HG03196 (cell line): ENCODE data around the gene MORC4.

Experiments used
- ATAC-seq: cut with Tn5 transposase; IDR thresholded peaks from one replicate; pipeline ENCODE4 v1.9.1; 2021; ENCODE audit not compliant: unreplicated experiment

MORC4 gene

DNA sequence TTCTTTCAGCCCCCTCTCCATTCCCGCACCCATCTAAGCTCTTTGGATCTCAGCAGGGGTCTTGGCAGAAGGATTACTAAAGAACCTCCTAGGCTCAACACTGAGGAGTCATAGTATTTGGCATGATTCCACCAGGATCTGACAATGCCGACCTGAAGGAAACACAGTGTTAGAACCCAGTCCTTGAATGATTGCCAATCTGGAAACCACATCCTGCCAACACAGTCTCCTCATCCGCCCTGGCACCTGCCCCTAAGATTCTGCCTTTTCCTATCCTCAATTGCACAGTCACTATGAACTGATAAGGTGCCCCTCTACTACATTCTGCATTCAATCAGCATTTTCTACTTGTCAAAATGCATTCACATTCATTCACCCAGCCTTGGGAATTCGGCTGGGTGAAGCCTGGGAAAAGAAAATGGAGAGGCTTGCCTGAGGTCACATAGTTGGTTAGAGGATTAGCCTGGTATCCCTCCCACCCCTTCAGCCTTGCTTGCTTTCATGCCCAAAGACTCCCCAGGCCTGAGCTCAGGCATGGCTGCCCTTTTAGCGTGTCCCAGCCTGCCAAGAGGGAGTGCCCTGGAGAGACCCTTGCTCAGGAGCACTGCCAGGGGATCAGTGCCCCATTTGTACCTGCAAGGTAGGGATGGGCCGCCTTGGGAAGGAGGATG, 82.0 kb downstream of the MORC4 start:
- ATAC-seq: no peak

DNA sequence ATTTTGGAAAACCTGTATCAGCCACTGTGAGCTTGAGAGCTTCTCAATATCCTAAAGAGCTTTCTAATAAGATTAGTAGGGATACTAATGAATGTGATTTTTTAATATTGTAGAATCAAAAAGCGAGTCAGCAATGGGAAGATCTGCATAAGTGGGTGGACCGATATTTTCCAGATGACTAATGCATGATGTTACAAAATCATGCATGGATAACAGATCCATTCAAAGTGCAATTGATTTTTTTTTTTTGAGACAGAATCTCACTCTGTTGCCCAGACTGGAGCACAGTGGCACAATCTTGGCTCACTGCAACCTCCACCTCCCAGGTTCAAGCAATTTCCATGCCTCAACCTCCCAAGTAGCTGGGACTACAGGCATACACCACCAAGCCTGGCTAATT, 87.1 kb downstream of the MORC4 start:
- ATAC-seq: no peak

DNA sequence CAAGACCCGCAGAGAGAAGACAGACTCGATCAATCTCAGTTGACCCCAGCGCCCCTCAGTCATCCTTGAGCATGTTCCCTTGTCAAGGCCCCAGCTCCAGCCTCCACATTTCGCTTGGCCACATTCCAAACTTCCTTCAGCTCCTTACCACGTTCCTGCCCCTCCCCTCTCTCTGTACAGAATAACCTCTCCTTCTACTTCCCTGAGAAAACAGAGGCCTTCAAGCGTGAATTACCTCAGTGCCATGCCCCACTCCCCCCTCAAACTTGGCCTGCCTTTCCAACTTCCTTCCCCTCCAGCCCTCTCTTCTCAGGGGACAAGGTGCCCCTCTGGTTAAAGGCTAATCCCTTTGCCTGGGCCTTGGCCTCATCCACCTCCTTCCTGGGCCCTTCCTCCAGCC, 93.7 kb downstream of the MORC4 start:
- ATAC-seq: no peak

DNA sequence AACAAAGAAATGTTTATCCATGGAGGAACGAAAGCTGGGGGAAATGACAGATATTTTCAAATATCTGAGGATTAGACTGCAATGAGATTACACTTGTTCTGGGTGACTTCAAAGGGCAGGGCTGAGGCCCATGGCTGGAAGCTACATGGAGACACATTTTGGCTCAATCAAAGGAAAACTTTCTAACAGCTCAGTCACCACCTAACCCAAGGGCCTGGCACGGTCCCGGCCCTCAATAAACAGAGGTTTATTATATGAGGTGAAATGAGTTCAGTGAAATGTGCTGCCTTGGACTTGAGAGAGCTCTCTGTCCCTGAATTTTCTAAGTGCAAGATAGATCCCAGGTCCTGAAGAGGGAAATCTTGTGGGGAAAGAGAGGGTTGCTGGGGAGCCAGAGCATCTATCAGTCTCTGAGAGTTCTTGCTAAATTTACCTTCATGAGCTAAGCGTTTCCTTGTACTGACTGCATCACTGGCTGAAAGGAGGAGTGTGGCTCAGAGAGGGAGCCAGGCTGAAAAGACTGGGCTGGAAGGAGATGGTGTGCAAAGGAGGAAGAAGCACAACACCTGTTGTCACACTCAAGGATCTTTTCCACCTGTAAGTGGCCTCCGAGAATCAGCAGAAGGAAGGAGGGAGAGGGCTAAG, 94.8 kb downstream of the MORC4 start:
- ATAC-seq: no peak

DNA sequence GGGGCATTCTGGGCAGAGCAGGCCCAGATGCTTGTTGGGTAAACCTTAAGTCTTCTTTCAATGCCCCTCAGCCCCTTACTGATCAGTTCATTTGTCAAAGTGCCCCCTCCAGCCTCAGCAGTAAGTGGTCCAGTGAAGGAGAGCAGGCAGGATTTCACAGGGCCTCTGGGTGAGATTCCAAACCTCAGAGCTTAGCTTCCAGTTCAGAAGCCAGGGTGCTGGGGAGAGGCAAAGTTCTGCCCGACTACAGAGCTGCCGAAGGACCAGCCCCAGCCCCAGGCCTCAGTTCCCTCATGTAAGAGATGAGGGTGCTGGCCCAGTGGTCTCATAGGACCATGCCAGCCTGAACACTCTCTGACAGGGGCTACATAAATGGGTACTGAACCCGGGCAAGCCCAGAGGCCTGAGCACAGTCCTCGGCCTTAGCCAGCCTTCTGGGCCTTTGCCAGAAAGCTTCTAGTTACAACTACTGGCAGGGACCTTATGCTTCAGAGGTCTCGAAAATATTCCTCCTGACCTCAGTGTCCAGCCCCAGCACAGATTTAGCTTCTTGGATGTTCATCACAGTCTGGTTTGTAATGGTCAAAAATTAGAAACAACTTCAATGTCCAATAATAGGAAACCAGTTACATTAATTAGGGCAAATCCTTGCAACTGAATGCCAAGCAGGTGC, 96.0 kb downstream of the MORC4 start:
- no peak for ATAC-seq

DNA sequence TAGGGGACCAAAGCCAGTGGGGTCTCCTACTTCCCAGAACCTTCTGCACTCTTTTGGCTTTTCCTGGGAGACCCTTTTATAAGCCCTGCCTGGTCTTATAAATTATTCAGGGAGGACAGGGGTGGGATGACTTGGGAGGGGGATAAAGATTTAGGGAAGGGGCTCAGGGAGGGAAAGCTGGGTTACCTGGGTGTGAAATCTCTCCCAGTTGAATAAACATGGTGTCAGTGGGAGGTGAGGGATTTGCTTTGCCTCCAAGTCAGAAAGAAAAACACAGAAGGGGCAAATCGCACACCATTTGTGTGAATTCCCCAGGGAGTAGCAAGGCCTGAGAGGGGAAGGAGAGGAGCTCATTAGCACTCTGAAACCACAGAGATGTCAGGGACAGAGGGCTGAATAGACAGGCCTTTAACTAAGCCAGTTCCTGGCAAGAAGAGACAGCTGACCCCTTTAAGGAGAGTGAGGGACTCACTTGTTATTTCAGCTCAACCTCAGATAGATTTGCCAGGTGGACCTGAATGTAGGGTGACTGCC, 96.7 kb downstream of the MORC4 start, which contains the start of gene RIPPLY1:
Gene RIPPLY1, minus strand, starts transcription at position 51 of the 534 bp plus-strand sequence. CDS start 54 bp downstream, outside the sequence.
- no peak for ATAC-seq

DNA sequence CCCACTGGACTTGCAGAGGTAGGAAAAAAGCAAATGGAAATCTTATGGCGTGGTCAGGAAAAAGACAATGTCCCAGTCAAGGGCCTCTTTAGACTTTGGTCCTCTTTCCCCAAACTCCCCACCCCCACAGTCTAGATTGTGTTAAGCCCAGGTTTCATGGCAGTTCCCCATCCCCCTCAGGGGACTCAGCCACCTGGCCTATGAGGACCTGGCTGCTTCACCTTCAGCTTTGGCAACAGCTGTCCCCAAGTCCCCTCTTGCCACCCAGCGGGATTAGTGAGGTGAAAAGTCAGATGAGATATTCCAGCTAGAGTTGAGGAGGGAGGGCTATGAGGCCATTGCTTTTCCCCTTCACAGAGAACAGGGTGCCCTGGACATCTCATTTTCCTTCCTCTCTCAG, 97.3 kb downstream of the MORC4 start:
- no peak for ATAC-seq

DNA sequence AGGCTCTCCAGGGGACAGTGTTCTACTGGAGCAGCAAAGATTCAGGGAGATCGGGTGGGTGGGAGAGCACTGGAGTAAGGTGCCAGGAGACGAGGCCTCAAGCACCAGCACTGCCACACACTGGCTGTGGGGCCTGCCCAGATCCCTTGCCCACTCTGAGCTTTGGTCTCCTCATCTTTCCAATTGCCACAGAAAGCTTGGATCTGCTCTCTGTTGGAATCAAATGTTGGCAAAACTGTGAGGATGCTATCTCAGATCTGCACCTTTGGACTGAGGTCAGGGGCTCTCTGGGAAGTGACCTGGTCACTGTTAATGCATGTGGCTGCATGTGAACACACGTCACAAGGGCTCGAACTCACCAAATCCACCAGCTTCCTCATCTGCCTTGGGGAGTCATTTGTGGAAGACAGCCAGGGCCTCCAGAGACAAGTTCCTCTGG, 98.2 kb downstream of the MORC4 start:
- no peak for ATAC-seq

DNA sequence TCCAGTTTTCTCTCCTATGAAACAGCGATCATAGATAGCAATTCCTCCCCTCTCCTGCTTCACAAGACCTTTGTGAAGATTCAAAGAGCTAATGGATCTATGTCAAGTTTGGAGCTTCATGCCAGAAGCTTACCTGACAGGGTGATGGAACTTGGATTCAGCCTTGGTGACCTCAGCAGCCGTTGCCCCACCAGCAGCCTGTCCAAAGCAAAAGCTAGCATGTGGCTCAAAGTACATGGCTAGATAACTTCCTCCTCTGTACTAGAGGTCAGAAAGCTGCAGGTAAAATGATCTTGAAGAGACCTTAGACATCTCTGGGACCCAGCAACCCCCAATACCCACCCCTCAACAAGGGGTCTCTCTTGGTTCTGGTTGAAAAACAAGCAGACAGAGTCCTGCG, 98.7 kb downstream of the MORC4 start:
- ATAC-seq: no peak

DNA sequence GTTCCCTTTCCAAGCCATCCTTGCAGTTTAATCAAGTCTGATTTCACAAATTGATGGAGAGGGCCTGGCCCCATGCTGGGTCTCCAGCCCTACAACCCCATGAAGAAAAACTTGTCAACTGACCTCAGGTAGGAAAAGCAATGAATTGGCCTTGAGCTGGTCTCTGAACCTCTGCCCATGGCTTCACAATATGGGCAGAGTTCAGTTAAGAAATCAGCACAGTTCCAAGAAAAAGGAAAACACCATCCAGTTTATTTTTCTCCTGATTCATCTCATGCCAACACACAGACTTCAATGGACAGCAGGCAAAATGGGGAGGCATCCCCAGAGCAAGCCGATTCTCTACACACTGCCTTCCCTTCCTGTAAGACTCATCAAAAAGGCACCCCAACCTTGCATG, 100.2 kb downstream of the MORC4 start:
- ATAC-seq: no peak

DNA sequence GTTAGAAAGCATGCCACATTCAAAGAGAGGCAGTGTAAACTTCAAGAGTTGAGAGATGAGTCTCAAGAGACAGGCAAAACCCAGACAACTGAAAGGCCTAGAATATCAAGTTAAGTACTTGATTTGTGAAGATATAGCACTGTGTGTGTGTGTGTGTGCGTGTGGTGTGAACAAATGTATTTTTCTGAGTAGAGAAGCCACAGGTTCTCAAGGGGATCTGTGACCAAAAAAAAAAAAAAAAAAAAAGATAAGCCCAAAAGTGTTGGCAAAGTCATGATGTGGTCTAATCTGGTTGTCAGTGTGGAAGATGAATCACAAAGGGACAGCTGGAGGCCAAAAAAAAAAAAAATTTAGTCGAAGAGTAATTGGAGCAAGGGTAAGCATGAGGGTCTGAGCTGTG, 100.7 kb downstream of the MORC4 start:
- no peak for ATAC-seq

DNA sequence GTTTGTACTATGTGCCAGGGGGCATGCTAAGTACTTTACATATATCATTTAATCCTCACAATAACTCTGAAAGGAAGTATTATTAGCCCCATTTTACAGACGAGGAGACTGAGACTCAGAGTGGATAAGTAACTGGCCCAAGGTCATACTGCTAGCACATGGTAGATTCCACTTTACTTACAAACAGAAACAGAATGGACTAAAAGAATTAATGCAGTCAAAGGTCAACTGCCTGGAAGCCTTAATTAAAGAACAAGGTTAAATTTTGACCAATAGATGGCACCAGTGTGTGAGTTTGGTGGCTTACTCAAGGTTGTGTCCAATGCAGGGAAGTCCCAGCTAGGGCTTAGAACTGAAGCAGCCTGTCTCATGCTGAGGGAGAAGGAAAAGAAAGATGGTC, 101.5 kb downstream of the MORC4 start:
- peak; percentile 77 for ATAC-seq

DNA sequence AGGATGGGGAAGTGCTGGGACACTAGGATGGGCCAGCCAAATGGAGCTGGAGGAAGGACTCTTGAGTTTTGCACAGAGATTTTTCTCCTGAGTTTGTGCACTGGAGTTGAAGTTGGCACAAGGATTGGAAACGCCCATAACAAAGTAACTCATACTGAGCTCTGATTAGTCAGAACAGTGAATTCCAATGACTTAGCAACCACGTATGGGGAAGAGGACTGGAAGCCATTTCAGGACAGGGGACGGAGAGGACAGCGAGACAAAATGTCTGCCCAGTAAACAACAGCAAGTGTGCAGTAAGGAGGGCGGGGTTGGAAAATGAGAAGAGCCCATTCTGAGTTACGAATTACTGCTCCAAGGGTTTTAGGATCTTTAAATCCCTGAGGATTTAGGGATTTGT, 102.8 kb downstream of the MORC4 start:
- no peak for ATAC-seq

DNA sequence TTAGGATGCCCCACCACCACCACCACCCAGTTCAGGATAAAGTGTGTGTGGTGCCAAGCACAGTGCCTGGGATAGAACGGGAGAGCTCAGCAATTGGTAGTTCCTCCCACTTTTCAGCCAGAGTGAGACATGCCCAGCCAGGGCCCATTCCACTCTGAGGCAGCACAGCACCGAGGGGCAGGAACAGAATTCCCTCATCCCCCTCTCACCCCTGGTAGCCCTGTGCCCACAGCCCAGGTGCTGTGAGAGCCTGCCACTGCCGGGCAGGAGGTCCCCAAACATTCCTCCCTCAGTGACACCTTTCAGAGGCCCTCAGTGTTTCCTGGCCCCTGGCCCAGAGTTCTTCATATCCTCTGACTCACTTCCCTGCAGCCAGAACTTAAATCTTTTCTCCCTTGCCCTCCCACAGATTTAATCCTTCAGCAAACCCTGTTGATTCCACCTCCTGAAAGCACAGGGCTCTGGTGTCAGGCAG, 105.0 kb downstream of the MORC4 start:
- no peak for ATAC-seq

DNA sequence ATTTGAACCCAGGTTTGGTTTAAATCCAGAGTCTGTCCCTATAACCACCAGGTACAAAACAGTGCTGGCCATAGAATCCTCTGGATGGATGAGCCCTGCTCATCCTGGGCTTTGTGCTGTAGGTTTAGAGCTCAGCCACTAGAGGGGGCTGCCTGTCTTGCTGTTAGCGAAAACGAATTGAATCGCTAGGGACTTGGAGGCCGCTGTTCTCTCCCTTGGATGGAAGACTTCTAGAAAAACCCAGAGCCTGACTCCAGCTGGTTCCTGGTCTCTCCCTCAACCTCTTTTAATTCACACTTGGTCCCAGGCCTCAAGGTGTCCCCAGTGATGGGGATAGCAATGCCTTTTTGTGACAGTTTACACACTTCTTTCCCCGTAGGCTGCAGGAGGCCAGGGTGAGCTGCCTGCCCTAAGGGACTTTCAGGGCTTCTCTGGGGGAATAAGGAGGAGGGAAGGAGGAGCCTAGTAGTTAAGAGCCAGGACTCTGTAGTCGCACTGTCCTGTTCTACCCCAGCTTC, 105.6 kb downstream of the MORC4 start:
- no peak for ATAC-seq

DNA sequence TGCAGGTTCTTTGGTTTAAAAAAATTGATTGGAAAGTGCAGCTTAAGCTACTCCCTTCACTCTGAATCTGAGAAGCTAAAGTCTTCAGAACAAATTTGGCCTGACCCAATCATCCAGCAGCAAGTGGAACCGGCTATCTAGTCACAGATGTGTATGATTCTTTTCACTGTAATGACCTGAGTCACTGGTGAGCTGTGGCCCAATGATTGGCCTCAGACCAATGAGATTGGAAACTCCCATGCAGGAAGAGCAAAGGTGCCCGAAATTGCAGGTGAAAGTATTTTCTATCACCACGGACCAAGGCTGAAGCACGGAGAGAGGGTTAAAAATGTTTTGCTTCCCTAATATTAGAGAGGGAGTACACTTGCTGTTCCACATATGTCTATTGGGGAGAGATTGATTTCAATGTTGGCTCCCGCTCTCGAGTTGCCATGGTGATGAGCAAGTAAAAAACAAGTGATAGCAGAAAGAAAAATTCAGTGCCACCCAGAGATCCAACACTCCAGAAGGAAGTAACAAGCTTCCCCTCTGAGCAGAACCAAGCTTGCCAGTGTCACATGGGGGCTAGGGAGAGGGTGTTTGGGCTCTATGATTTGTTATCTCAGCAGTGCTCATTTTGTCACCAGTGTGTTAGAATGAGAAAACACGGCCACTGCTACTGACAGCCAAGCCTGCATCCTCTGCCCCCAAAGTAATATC, 108.1 kb downstream of the MORC4 start:
- no peak for ATAC-seq
